Right cardiac atrium (tissue), 5 donors: ENCODE measurements around the gene ATP2A1. TPM values are rescaled to one million over a fixed set of nuclear protein-coding genes. Genes with fewer than 3 reads are reported as not detected.
"Not testable (repeated sequence)": the region's sequence is repeated elsewhere in the genome, so short reads cannot be mapped to it uniquely, and the experiment has no call there.

Experiments
- ATAC-seq, 2 donors: fragments of 200-7000 bp; cut with Tn5 transposase; one replicate each; pipeline versions ENCODE4 v1.8.0 to v1.9.1; 2020; ENCODE audit warnings: moderate library complexity in 2 of 2, mild to moderate bottlenecking in 1 of 2
- DNase-seq, 3 donors: peaks; one replicate each; pipeline ENCODE4 v3.0.0-alpha.2; 2020
- H3K27ac ChIP-seq: one replicate; pipeline ENCODE4 v1.5.1; 2013; ENCODE audit warnings: mild to moderate bottlenecking, low read length, control low read depth, moderate library complexity
- H3K27me3 ChIP-seq: one replicate; pipeline ENCODE4 v1.6.1; 2013; ENCODE audit not compliant: control insufficient read depth, insufficient read depth
- H3K4me1 ChIP-seq: one replicate; pipeline ENCODE4 v1.6.1; 2013; ENCODE audit warnings: low read length; ENCODE audit not compliant: control insufficient read depth, insufficient read depth
- H3K4me3 ChIP-seq: one replicate; pipeline ENCODE4 v1.5.1; 2013; ENCODE audit warnings: low read length, control low read depth
- H3K9me3 ChIP-seq: one replicate; pipeline ENCODE4 v1.6.1; 2013; ENCODE audit warnings: low read length; ENCODE audit not compliant: control insufficient read depth
- WGBS: extraction: QIAGEN DNeasy Blood & Tissue Kit; methylation state at CpG from one replicate; pipeline ENCODE4 v1.1.7; 2013; 5-methylcytosine and 5-hydroxymethylcytosine counted together
- intact Hi-C, 4 donors: fragments of 100-400 bp; cut with DNase I; formaldehyde crosslinking; loops; one replicate each; pipeline versions ENCODE4 v1.11.0 to v1.14.0; 2022 to 2023
- polyA plus RNA-seq: library from polyadenylated mRNA; stranded (reverse); fragments of 200-250 nt; gene quantifications from one replicate; pipeline ENCODE4 v1.2.3, GENCODE V29; 2013
- total RNA-seq, 4 donors: library from RNA; stranded (reverse); fragmentation: NEBNext Ultra II Directional; extraction: Animal tissue kit (Norgen Biotek cat#: 25700); gene quantifications; one replicate each; pipeline ENCODE4 v1.2.1, GENCODE V29; 2021
- donor health status: healthy with polysubstance abuse.
- donor health status: DM: no; HTN: yes; CAD: no.
- donor health status: DM: no; HTN: no; CAD: no.
- donor health status: DM: no; HTN: yes; CAD: no; lungs with severe emphysema.
- donor health status: DM: yes; HTN: yes; CAD: no.

Gene ATP2A1
- total and polyA plus RNA-seq, 5 donors, result 0.11 to 0.75 (median 0.48) TPM

DNA sequence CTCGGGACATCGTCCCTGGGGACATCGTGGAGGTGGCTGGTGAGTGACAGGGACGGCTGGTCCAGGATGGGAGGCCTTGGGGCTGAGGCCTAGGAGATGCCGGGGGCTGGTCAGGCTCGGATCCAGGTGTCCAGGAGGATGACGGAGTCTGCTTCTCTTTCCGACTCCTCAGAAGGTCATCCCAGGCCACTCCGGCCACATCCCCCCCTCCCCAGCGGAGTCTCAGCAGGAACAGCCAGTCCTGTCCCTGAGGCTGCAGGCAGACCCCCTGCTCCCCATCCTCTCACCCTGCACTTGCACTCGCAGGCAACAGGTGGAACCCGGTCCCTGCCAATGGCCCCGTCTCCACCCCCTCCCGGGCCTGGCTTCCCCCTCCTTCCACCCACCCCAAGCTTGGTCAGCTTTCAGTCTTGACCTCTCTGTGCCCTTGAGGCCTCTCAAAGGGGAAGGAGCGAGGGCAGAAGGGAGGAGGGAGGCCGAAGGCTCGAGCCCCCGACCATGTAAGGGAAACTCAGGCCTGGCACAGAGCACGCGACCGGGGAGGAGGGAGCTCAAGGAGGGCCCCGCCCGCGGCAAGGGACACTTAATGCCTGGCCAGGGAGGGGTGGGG is 4.4 kb downstream of the ATP2A1 start:
- intact Hi-C loops, result loop anchor here in 1 of 4 donors (5.0 kb wide), 1 partner anchor 45 kb away; the partner anchor contains the start of gene RABEP2
- no peaks in the 10 kb centered on the region for H3K9me3 ChIP-seq

DNA sequence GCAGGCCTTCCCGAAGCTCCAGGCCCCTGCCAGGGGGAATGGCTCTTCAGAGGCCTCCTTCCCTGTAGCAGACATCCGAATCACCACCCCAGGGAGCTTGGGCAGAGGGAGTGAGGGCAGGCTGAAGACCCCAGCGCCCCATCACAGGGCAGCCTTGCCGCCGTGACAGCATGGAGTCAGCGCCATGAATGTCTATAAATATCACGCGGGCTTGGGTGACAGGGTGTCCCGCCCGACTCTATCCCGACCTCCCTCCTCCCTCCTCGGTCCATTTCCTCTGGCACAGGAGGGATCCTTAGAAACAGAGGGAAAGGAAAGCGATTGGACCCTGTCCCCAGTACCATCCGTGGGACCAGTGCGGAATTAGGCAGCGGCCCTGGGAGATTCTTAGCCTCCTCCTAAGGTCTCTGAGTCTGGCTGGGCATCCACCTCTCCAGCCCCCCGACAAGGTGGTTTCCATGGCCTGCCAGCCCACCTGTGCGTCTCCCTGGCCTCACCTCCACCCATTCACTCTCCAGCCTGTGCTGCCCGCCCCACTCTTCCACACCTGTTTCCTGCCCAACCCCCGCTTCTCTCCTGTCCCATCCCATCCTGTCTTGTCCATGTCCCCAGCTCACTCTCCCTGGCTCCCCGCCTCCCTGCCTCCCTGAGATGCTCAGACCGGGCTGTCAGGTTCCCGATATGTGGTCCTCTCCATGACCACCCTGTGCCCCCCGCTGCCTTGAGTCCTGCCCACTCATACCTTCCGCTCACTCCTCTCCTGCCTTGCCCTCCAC is 5.1 kb downstream of the ATP2A1 start:
- Histone ChIP-seq H3K27me3 (no peaks in the 10 kb centered on the region), H3K4me1 (peaks cover 3% of the 10 kb centered on the region), H3K9me3 (no peaks in the 10 kb centered on the region), H3K27ac (no peak overlapping the region), H3K4me3 (no peak overlapping the region)
- ATAC-seq (no peak), DNase-seq (peak in 1 of 3 donors; percentile 39)
- intact Hi-C loops, result loop anchor here in 1 of 4 donors (5.0 kb wide), 1 partner anchor 44 kb away; the partner anchor contains the start of gene RABEP2
- WGBS, result 58% methylated on average over 25 of the region's 25 CpGs

More for the DNA sequence above, 4.4 kb downstream of the ATP2A1 start:
- no peak overlapping the region for H3K4me3 ChIP-seq
- DNase-seq (peak in 1 of 3 donors; percentile 52), ATAC-seq (no peak)
- no peaks in the 10 kb centered on the region for H3K27me3 ChIP-seq
- no peak overlapping the region for H3K27ac ChIP-seq
- WGBS, result 44% methylated on average over 24 of the region's 24 CpGs
- H3K4me1 ChIP-seq, result peaks cover 3% of the 10 kb centered on the region

DNA sequence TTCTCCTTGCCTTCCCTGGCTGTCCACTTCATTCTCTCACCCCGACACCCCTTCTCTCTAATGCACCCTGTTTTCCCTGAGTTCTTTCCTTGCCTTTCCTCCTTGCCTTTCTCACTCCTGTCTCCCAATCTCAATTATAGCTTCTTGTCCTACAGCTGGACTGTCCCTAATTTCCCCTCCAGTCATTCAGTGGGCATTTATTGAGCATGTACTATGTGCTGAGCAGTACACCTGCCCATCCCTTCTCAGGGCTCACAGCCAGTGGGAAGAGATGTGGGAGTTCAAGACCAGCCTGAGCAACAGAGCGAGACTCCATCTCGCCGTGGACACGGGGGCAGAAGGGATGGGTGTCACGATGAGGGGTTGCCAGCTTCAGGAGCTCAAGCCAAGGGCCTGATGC is 5.8 kb downstream of the ATP2A1 start:
- DNase-seq (no peak), ATAC-seq (no peak)
- intact Hi-C loops, result loop anchor here in 1 of 4 donors (5.0 kb wide), 1 partner anchor 43 kb away; the partner anchor contains the start of gene RABEP2

DNA sequence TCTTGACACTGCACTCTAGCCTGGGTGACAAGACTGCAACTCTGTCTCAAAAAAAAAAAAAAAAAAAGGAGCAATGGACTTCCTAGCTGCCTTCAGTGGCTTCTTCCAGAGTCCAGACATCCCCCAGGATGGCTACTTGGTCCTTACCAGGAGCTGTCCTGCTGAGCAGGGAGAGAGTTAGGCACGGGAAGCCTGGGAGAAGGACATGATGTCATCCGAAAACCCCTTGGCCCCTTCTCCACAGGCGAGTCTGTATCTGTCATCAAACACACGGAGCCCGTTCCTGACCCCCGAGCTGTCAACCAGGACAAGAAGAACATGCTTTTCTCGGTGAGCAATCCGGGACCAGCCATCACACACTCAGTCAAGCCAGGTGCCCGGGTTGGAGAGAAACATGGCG is 8.7 kb downstream of the ATP2A1 start:
- no peak for ATAC-seq
- no peak for DNase-seq
- H3K4me3 ChIP-seq, result no peak overlapping the region
- WGBS, result 54% methylated on average over 10 of the region's 10 CpGs
- H3K9me3 ChIP-seq, result no peaks in the 10 kb centered on the region
- no peaks in the 10 kb centered on the region for H3K27me3 ChIP-seq
- H3K4me1 ChIP-seq, result no peaks in the 10 kb centered on the region
- intact Hi-C loops, result no loop called here
- H3K27ac ChIP-seq, result no peak overlapping the region

More for the DNA sequence above, 5.8 kb downstream of the ATP2A1 start:
- Histone ChIP-seq H3K27me3 (no peaks in the 10 kb centered on the region), H3K27ac (no peak overlapping the region), H3K4me1 (peaks cover 3% of the 10 kb centered on the region), H3K9me3 (no peaks in the 10 kb centered on the region), H3K4me3 (no peak overlapping the region)
- 92% methylated on average over 6 of the region's 6 CpGs for WGBS

DNA sequence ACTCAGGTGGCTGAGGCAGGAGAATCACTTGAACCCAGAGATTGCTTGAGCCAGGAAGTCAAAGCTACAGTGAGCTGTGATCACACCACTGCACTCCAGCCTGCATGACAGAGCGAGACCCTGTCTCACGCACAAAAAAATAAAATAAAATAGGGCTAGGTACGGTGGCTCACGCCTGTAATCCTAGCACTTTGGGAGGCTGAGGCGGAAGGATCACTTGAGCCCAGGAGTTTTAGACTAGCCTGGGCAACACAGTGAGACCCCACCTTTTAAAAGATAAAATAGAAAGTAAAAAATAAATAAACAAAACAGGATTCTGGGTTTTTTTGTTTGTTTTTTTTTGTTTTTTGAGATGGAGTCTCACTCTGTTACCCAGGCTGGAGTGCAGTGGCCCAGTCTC is 12.1 kb downstream of the ATP2A1 start:
- H3K4me3 ChIP-seq, H3K27me3 ChIP-seq, H3K9me3 ChIP-seq, intact Hi-C loops, DNase-seq, ATAC-seq, H3K4me1 ChIP-seq, H3K27ac ChIP-seq: not testable (repeated sequence)
- 96% methylated on average over 5 of the region's 5 CpGs for WGBS

DNA sequence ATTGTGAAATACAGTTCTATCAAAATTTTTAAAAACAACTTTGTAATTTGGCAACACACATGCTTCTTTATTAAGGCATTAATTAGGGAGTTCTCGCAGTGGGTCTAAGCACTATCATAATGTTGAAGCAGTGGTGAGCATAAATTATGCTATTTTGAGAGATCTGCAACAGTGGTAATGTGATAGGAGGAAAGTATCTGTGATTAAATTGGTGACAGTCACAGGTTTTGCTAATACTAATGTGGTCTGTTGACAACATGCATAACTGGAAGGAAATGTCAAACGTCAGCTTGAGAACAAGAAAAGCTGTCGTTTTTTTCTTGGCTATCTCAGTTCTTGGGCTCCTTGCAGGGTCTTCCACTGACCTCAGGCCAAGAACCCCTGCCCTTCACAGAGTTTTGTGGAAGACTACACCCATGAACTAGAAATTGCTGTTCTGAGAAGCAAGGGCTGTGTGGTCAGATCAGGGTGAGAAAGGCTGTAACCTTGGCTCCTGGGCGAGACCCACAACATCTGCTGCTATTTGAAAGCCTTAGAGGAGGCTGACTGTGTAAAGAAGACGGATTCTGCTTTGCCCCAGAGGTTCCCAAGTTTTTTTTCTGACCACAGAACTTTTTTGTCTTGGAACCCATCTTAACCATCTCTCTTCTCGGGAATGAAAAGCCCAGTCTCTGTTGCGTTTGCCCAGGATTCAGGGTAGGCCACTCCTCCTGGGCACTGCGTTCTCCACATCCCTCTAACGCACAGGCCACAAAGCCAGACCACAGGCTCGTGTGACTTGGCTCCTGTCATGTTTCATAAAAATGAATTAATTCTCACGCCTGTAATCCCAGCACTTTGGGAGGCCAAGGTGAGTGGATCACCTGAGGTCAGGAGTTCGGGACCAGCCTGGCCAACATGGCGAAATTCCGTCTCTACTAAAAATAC is 13.9 kb downstream of the ATP2A1 start:
- Histone ChIP-seq H3K4me3 (no peak overlapping the region), H3K27me3 (no peaks in the 10 kb centered on the region), H3K4me1 (no peaks in the 10 kb centered on the region), H3K27ac (no peak overlapping the region), H3K9me3 (no peaks in the 10 kb centered on the region)
- ATAC-seq, result no peak
- DNase-seq, result no peak
- intact Hi-C loops, result no loop called here
- WGBS, result 66% methylated on average over 14 of the region's 14 CpGs

DNA sequence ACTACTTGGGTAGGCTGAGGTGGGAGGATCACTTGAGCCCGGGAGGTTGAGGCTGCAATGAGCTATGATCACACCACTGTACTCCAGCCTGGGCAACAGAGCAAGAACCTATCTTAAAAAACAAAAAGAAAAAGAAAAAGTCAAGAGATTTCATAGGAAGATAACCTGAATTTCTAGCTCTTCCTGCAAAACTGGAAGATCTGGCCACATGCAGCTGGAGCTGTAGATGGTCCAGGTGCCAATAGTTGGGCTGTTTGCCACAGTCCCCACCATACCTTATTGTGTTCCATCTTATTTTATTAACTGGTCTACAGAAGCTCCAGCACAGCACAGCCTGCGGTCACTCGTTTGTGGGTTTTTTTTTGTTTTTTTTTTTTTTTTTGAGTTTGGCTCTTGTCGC is 15.0 kb downstream of the ATP2A1 start:
- DNase-seq (peak in 1 of 3 donors; percentile 4), ATAC-seq (no peak)
- no peaks in the 10 kb centered on the region for H3K9me3 ChIP-seq
- H3K27ac ChIP-seq, result no peak overlapping the region
- 90% methylated on average over 4 of the region's 4 CpGs for WGBS
- H3K4me1 ChIP-seq, result no peaks in the 10 kb centered on the region
- intact Hi-C loops, result no loop called here
- H3K27me3 ChIP-seq, result no peaks in the 10 kb centered on the region
- H3K4me3 ChIP-seq, result no peak overlapping the region

DNA sequence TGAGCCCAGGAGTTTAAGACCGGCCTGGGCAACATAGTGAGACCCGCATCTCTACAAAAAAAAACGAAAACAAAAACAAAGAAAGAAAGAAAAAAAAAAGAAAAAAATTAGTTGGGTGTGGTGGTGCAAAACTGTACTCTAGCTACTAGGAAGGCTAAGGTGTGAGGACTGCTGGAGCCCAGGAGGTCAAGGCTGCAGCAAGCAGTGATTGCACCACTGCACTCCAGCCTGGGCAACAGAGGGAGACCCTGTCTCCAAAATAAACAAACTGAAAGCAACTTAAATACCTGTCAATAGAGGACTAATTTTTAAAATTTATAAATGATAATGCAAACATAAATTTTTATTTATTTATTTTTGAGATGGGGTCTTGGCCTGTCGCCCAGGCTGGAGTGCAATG is 17.3 kb downstream of the ATP2A1 start:
- H3K4me1 ChIP-seq, result no peaks in the 10 kb centered on the region
- intact Hi-C loops, result no loop called here
- DNase-seq (peak in 1 of 3 donors; percentile 17), ATAC-seq (no peak)
- H3K9me3 ChIP-seq, result no peaks in the 10 kb centered on the region
- H3K27me3 ChIP-seq, result no peaks in the 10 kb centered on the region
- no peak overlapping the region for H3K27ac ChIP-seq
- 93% methylated on average over 4 of the region's 4 CpGs for WGBS
- H3K4me3 ChIP-seq, result no peak overlapping the region

DNA sequence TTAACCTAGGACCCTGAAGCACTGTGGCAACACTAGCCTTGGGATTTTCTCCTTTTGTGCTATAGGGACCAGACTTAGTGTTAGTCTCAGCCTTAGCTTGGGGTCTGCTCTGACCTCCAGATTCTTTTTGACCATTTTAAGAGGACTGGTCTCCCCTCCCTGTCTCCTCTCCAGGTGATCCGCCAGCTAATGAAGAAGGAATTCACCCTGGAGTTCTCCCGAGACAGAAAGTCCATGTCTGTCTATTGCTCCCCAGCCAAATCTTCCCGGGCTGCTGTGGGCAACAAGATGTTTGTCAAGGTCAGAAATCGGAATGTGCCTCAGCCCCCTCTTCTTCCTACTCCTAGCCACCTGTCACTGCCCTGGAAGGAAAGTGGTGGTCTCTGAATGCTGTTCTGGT is 19.5 kb downstream of the ATP2A1 start:
- Histone ChIP-seq H3K27me3 (no peaks in the 10 kb centered on the region), H3K27ac (no peak overlapping the region), H3K9me3 (no peaks in the 10 kb centered on the region), H3K4me1 (no peaks in the 10 kb centered on the region), H3K4me3 (no peak overlapping the region)
- 88% methylated on average over 4 of the region's 4 CpGs for WGBS
- no peak for DNase-seq
- intact Hi-C loops, result no loop called here
- ATAC-seq, result no peak

DNA sequence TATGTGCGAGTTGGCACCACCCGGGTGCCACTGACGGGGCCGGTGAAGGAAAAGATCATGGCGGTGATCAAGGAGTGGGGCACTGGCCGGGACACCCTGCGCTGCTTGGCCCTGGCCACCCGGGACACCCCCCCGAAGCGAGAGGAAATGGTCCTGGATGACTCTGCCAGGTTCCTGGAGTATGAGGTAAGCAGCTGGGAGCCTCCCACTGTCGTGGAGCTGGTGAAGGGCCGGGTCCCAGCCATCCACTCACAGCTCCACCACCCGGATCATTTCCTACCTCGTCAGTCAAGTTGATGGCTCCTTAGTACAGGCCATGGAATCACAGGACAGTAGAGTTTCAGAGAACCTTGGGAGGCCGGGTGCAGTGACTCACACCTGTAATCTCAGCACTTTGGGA is 20.0 kb downstream of the ATP2A1 start:
- Histone ChIP-seq H3K4me3 (no peak overlapping the region), H3K27me3 (no peaks in the 10 kb centered on the region), H3K27ac (no peak overlapping the region), H3K9me3 (no peaks in the 10 kb centered on the region), H3K4me1 (no peaks in the 10 kb centered on the region)
- intact Hi-C loops, result no loop called here
- no peak for DNase-seq
- no peak for ATAC-seq
- WGBS, result 83% methylated on average over 15 of the region's 15 CpGs
